GM15510 (cell line): ENCODE data around the gene TRIM52.

Experiments used
- POLR2A ChIP-seq: IDR thresholded peaks from 3 replicates; pipeline ENCODE4 v1.6.1; 2011; ENCODE audit warnings: borderline replicate concordance; ENCODE audit not compliant: insufficient read length; ENCODE audit errors: extremely low read depth

The TRIM52 gene

DNA sequence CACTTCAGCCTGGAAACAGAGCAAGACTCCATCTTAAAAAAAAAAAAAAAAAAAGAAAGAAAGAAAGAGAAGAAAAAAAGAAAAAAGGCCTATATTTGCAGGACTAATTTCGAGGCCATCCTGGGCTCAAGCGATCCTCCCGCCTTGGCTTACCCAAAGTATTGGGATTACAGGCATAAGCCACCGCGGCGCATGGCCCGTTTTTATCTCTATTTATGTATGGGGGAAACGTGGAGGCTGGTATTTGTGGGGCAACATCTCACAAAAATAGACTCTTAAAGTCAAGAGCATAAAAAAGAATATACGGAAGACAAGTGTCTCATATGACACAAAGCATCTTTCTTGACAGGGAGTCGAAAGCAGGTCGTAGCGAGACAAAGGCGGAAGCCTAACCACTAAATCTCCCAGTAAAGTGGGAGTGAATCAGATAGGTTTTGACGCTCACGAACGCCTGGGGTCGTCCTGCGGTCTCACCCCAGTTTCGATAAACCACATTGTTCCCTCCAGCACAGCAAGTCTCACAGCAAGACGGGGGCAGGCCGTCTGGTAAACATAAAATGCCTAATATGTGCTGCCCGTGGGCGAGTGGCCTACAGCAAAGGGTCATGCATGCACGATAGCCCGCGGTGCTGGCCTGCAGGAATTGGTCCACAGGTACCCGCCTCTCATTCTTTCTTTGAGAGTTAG, 39.7 kb downstream of the TRIM52 start:
- no peak for TF ChIP-seq POLR2A

DNA sequence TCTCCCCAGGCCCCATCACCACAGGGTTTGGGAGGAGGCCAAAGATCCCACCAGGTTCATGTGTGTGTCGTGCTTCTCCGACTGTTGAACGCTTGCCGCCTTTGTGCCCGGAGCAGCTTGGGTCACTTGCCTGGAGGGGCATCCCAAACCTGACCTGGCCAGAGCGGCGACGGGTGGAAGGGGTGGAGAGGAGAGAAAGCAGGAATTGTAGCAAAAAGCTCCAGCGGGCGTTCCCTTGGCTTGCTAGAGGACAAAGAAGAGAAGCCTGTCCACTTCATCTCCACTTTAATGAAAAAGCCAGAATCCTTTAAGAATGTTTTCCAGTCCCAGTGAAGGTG, 40.8 kb downstream of the TRIM52 start:
- no peak for TF ChIP-seq POLR2A

DNA sequence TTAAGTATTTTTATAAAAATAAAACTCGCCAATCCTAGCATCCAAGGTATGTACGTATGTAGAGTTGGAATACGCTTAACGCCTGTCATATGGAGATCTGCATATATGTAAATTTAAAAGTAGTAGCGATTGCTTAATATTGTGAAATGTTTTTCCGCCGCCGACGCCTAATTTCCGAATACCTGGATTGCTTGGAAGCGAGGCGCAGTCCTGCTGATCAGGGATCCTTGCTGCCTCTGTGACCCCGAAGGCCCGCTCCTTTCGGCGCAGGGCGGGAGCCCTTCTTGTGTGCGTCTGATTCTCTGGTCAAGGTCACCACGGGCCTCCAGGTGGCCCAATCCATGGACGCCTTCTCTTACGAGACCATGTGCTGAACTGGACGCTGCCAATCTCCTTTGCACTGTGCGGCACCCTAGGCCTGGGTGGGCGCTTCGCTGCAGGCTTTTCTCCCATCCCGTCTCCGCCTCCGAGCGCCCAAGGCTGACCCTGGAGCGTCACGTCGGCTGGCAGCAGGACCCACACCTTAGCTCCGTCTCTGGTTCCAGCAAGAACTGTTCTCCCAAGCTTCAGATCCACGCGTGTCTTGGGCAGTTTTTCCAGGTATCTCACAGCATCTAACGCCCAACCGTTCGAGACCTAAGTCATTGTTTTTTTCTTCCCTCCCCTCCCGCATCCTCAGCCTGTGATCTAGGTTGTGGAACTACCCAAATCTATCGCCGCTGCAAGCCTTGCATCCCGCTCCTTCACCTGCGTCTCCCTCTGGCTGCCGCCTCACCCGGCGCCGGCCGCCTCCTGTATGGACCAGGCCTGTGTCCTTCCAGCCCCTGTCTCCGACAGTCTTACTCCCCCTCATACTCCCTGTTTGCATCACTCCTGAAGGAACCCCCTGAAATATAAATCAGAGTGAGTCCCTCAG, 41.4 kb downstream of the TRIM52 start:
- TF ChIP-seq POLR2A = no peak

DNA sequence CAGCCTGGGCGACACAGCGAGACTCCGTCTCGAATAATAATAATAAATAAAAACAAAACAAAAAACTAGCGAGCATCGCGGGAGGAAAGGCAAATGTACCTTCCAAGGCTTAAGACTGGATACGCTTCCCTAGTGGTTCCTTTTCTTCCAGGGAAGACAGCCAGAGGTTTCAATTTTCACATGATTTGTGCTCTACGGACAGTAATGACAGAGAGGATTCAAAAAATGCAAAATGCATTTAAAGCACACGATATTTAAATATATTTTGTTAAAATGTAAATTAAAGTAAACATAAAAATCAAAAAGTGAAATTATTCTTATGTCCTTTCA, 42.2 kb downstream of the TRIM52 start:
- TF ChIP-seq POLR2A = no peak

DNA sequence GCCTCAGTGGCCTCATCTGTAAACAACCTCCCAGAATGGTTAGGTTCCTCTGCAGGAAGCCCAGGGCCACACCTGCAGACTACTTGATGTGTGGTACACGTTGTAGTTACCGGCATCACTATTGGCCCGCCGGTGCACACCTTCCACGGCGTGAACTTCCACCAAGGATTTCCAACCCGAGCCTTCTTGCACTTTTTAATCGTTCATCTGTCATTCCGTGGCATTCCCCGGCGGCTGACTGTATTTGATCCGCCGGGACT, 43.2 kb downstream of the TRIM52 start:
- no peak for TF ChIP-seq POLR2A

DNA sequence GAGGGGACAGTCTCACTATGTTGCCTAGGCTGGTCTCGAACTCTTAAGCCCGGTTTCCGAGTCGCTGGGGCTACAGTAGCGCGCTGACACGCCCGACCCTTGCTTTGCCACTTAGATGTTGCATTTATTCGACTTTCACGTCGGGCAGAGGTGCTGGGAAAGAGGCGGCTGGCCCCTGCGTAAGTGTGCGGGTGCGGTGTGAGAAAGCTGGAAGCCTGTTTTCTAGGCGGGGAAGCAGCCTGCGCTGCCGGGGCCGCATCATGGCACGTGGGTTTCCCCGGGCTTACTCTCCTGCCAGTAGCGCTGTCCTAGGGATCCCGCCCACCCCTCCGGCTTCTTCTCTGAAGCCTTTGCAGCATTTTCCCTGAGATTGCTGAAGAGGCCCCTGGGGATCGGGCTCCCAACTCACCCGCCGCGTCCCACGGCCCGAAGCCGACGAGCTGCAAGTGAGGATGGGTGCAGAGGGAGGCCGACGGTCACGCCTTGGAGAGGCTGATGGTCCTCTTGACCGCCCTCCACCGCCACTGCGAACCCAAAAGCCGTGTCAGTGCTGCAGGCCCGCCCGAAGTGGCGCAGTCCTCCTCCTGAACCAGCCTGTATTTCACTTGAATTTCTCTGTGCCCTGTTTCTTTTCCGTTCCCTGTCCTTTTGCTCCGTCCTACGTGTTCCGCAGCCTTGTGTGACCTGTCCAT, 43.7 kb downstream of the TRIM52 start:
- no peak for TF ChIP-seq POLR2A

DNA sequence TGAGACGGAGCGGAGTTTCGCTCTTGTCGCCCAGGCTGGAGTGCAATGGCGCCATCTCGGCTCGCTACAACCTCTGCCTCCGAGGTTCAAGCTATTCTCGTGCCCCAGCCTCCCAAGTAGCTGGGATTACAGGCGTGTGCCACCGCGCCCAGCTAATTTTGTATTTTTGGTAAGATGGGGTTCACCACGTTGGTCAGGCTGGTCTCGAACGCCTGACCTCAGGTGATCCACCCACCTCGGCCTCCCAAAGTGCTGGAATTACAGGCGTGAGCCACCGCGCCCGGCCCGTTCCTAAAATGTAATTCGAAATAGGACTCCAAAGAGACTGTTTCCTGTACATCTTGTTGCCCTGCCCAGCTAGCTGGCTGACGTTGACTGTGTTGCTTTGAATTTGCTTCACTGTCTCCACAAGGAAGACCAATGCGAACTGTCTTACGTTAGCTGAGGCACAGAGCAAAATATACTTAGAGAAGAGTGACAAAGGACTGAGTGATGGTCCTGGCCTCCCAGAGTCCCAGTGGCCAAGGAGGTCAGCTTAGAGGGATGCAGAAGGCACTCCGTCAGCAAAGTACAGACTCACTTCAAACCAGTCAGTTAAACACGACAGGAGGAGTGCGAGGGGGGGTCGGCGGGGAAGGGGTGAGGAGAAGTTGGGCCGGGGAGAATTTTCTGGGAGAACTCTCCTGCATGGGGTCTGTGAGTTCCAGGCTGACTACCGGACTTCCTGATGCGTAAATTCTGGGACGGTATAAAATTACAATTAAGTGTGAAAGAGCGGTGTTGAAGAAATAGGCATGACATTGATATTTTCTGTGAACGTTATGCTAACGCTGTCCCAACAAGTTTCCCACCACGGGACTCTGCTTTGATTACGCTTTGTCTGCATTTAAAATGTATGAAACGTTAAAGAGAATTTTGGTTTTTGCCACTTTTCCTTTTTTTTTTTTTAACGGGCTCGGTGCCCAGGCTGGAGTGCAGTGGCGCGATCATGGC, 44.6 kb downstream of the TRIM52 start:
- no peak for TF ChIP-seq POLR2A

DNA sequence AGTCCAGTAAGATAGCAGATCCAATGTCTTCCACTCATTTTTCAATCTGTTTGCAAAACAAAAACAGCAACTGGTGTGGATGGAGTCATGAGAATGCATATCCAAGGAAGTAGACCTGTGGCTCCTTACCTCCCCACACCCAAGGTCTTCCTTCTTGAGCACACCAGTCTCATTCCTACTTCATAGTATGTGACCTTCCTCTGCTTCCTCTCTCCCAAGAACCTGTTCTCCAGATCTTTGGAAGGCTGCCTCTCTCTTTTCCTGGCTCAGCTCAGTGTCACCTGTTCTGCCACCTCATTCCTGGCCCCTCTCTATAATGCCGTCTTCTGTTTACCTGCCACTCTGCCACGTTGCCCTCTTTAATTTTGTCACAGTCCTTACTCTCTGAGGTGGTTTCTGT, 48.0 kb downstream of the TRIM52 start:
- TF ChIP-seq POLR2A = no peak

DNA sequence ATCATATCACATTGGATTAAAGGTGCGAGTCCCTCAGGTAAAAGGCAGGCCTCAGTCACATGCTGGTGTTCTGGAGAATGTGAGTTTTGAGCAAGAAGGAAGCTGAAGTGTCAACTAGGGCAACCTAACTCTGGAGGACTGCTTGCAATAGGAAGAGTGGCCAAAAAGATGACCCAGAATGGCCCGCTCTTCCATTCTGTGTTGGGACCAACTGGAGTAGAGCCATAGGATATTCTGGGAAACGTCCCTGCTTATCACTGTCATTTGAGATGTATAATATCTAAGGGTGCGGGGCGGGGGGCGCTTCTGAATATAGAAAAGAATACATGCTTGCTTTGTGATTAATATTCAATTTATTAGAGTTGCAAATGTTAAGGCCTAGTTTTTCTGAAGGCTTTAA, 48.9 kb downstream of the TRIM52 start:
- no peak for TF ChIP-seq POLR2A

DNA sequence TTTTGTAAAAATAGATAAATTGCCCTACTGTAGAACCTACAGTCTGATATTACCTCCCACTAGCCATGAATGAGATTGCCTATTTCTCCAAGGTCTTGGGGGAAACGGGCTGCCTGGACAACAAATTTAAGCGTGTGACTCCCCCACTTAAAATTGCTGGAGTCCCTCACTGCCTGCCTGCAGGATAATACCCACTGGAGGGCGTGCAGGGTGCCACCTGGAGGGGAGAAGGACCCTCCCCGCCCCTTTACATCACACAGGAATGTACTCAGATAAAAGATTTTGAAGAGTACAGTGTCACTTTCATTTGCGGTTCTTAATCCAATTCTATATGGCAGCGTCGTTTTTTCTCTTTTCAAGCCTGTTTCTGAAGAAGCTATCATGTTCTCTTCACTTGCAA, 49.7 kb downstream of the TRIM52 start:
- no peak for TF ChIP-seq POLR2A

DNA sequence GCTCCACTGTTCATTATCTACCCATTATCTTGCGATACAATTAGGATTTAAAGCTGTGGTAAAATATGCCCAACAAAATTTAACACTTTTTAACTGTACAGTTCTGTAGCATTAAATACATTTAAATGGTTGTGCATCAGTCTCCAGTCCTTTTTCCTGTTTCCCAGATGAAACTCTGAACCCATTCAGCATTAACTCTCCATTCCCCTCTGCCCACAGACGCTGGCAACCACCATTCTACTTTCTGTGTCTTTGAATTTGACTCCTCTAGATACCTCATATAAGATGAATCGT, 53.0 kb downstream of the TRIM52 start:
- TF ChIP-seq POLR2A = no peak

DNA sequence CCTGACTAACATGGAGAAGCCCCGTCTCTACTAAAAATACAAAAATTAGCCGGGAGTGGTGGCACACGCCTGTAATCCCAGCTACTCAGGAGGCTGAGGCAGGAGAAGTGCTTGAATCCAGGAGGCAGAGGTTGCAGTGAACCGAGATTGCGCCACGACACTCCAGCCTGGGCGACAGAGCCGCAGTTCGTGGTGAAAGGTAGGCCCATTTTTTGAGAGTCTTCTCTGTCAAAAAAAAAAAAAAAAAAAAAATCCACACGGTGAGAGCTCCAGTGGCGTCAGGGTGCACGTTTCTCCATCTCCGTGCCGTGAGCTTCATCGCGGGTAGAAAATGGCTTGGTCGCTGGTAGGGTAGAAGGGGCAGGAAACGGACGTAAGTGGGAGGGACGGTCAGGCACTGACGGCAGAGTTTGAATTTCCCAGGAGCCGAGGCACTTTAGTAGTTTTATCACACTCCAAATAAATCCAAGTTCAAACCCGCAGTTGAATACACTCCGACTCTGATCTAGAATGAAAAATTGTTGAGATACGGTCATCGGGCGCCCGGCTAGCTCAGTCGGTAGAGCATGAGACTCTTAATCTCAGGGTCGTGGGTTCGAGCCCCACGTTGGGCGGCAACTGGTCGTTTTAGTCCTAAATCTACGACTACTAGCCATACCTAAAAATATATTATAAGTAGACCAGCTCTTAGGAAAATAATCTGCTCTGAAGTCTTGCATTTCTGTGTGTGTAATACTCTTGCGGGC, 53.6 kb downstream of the TRIM52 start:
- no peak for TF ChIP-seq POLR2A

DNA sequence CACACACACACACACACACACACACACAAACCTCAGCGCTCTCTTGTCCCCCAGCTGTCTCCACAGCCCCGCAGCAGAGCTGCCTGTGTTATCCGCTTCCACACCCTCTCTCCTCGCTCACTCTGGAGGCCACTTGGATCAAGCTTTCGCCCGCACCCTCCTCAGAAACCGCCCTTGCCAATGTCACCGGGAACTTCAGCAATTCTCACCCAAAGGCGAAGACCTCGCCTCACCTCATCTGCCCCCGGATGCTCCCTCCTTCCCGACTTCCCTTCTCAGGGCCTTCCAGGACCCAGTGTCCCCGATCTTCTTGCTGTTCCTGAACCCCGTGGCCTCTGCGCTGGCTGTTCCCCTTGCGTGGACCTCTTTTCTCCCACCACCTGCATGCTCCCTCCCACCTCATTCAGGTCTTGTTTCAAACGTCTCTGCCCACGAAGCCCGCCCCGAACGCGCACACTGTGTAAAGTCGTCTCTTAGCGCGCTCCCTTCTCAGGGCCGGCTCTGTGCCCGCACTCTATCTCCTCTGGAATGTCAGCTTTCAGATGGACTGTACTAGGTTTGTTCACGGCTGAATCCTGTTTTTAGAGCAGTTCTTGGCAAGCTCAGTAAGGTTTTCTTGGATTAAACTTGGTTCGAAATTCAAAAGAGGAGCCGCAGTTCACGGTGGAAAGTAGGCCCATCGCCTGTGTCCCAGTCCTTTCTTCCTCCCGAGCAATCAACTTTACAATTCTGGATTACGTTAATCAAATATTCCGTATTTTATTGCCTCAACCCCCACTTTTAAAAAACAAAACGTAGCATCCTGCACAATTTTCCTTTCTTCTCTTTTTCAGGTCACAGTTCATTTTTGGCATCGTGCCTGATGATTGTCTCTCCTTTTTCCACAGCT, 54.9 kb downstream of the TRIM52 start:
- TF ChIP-seq POLR2A = no peak
